CD4-positive, alpha-beta T cell treated with Interleukin-12 subunit alpha and Interleukin-12 subunit beta, for 1 hour (primary cell): ENCODE measurements around the gene CNBP.
"Not testable (repeated sequence)": the region's sequence is repeated elsewhere in the genome, so short reads cannot be mapped to it uniquely, and the experiment has no call there.

Source experiments
- DNase-seq: peaks from one replicate; pipeline ENCODE4 v3.0.0-alpha.2; 2020

The CNBP gene

DNA sequence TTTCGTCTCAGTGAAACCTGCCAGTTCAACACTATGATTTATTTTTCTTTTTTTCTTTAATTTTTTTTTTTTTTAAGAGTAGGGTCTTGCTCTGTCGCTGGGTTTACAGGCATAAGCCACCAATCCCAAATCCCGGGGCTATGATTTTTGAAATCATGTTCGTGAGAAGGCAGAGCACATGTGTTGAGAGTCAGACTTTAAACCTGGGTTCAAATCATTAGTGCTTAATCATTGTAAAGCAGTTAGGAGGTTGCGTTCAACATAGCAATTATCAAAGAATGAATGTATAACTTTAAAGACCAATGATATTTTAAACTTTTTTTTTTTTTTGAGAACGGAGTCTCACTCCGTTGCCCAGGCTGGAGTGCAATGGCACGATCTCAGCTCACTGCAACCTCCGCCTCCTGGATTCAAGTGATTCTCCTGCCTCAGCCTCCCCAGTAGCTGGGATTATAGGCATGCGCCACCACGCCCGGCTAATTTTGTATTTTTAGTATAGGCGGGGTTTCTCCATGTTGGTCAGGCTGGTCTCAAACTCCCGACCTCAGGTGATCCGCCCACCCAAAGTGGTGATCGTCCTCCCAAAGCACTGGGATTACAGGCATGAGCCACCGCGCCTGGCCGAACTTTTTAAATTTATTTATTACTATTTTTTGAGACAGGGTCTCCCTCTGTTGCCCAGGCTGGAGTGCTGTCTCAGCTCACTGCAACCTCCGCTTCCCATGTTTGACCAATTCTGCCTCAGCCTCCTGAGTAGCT lies 1.3 kb upstream of the CNBP start:
- not testable (repeated sequence) for DNase-seq

- no peak for DNase-seq
Measured at GRCh38 chr3:129184396-129184657, 631 bp upstream of the CNBP start.

DNA sequence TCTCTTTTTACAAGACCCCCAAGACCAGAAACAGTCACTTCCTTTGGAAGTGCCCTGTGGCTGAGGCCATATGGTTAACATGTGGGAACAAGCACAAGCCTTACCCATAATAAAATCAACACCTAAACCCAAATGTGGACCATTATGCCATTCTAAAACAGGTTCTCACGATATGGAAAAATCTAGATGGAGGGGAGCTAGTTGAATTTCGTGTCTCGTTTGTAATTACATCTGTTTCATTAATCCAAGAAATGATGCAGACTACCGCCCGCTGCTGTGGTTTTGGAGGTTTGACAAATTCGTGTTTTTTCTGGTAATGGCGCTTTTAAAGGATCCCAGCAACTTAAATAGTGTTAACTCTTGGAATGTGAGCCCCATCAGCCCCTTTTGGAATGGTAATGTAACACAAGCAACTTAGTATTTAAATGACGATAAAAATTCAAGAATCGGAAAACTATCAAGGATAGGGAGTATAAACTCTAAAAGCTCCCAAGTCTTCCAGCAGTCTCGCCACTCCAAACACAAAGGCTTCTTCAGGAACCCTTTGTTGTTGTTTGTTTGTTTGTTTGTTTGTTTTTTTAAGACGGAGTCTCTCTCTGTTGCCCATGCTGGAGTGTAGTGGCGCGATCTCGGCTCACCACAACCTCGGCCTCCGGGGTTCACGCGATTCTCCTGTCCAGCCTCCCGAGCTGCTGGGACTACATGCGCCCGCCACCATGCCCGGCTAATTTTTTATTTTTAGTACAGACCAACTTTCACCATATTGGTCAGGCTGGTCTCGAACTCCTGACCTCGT lies 1.1 kb downstream of the CNBP start:
- peak; percentile 40 for DNase-seq

DNA sequence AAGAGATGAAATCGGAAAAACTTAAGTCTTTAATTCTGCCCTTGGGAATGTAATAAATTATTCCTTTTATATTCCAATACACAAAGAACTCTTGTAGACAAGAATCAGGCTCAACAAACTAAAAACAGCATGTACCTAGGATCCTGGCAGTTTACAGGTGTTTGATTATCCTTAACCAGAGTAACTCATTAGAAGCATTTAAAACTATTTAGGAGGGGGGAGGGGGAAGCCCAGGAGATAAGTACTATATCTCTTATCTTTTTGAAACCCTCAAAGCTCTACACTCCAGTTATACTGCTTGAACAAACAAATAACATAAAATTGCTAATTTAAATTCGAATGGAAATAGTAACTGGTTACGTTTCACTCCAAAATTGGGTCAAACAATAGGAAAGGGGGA lies 1.9 kb downstream of the CNBP start:
- no peak for DNase-seq

DNA sequence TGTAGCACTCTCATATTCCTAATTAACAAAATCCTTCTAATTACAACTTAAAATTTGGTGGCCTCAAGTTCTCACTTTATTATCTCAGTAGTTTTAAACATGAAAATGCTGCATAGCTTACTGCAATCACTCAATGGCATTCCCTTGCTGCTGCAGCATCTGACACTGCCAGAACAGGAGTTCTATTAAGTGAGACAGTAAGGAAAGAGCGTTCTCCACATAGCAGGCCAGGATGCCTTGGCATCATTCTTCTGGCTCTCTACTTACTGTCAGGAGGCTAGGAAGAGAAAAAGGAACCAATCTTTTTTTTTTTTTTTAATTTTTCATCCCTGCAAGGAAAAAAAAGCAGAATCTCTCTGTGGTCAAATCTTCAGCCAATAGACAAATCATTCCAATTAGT lies 3.2 kb downstream of the CNBP start:
- no peak for DNase-seq

DNA sequence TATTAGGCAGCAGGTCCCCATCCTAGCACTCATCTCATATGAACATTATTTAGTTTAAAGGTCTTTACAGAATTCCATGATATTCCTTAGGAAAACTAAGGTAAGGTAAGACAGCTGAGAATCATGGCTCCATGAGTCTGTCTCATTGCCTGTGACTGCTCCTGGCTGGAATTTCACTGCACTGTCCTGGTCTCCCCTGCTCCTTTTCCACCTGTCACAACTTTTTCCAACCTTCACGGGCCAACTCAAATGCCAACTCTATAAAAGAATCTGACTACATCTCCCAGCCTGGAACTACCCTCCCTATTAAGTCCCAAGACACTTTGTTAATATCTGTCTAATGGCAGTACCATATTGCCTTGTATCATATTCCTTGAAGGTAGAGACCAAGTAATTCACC lies 7.6 kb downstream of the CNBP start:
- no peak for DNase-seq

GRCh38 chr3:129173725-129174124 lies 10.0 kb downstream of the CNBP start:
- DNase-seq: no peak

GRCh38 chr3:129173206-129173605 lies 10.5 kb downstream of the CNBP start:
- no peak for DNase-seq

- DNase-seq: no peak
Measured at GRCh38 chr3:129166579-129167332, 16.9 kb downstream of the CNBP start.

DNA sequence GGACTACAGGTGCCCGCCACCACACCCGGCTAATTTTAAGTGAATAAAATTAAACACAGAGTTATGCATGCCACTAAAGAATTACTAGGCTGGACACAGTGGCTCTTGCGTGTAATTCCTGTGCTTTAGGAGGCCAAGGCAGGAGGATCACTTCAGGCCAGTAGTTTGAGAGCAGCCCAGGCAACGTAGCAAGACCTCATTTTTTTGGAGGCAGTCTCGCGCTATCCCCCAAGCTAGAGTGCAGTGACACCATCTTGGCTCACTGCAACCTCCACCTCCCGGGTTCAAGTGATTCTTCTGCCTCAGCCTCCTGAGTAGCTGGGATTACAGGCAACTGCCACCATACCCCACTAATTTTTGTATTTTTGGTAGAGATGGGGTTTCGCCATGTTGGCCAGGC lies 18.1 kb downstream of the CNBP start:
- not testable (repeated sequence) for DNase-seq

GRCh38 chr3:129164500-129164899 lies 19.2 kb downstream of the CNBP start:
- DNase-seq: no peak

DNA sequence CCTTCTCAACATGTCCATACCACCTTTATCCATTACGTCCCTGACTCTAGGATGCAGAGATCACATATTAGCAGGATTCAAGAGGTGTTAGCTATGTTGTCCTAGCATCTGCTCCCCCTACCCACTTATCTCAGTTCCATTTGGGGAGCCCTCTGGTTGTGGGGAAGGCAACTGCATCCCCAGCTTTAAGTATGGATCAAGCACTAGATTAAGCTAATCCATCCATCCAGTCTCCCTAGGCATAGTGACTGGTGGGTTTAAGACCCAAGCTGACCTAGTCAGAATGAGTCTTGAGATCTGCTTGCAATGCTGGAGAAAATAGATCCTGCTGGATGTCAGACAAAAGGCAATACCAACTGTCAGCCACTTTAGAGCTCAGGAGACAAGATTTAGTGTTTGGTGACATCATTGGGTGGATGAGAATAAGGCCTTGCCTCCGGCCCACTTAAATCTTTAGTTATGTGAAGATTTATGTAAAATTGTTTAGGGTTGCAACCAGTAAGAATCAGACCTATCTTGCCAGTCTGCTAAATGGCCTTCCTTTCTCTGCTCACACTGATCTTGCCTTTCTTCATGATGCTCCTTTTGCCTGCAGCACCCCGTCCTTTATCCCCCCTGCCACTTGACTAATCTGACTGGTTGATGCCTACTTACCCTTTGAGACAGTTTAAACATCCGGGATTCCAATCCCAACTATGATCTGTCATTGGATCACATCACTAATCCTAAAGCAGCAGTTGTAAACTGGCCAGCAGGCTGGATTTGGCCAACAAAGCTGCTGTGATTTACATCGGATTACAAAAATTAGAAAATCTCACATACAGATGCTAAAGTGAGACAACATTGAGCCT lies 20.7 kb downstream of the CNBP start:
- DNase-seq: no peak

- DNase-seq: peak; percentile 41
Measured at GRCh38 chr3:129161860-129162271, 21.8 kb downstream of the CNBP start.

- DNase-seq: peak; percentile 92
Measured at GRCh38 chr3:129160891-129161859, 22.5 kb downstream of the CNBP start, which contains the start of gene ISY1. TSS of gene ISY1 (minus strand) at chr3:129161063. CDS start at chr3:129160975, 88 bp downstream.

GRCh38 chr3:129144786-129145185 lies 38.9 kb downstream of the CNBP start:
- DNase-seq: no peak

GRCh38 chr3:129141011-129141410 lies 42.7 kb downstream of the CNBP start:
- not testable (repeated sequence) for DNase-seq

GRCh38 chr3:129139911-129140310 lies 43.8 kb downstream of the CNBP start:
- no peak for DNase-seq

DNA sequence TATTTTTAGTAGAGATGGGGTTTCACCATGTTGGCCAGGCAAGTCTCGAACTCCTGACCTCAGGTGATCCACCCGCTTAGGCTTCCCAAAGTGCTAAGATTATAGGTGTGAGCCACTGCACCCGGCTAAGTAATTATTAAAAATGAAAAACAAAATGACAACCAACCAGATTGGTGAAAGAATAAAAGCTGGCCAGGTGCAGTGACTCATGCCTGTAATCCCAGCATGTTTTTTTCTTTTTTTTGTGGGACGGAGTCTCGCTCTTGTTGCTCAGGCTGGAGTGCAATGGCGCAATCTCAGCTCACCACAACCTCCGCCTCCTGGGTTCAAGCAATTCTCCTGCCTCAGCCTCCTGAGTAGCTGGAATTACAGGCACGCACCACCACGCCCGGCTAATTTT lies 47.4 kb downstream of the CNBP start:
- DNase-seq: not testable (repeated sequence)

- DNase-seq: no peak
Measured at GRCh38 chr3:129132097-129132866, 51.4 kb downstream of the CNBP start.

GRCh38 chr3:129131465-129132088 lies 52.1 kb downstream of the CNBP start:
- no peak for DNase-seq
